COLO668 (cell line): ENCODE results near the gene APRT.
A peak's percentile ranks its signal among the peaks of the same experiment; 100 is the strongest.
"Not testable (repeated sequence)": the region's sequence is repeated elsewhere in the genome, so short reads cannot be mapped to it uniquely, and the experiment has no call there.

ENCODE experiments used
- DNase-seq: peaks from one replicate; lab custom pipeline; 2025; ENCODE audit not compliant: unreplicated experiment; lab: John Stamatoyannopoulos, UW

Gene APRT

DNA sequence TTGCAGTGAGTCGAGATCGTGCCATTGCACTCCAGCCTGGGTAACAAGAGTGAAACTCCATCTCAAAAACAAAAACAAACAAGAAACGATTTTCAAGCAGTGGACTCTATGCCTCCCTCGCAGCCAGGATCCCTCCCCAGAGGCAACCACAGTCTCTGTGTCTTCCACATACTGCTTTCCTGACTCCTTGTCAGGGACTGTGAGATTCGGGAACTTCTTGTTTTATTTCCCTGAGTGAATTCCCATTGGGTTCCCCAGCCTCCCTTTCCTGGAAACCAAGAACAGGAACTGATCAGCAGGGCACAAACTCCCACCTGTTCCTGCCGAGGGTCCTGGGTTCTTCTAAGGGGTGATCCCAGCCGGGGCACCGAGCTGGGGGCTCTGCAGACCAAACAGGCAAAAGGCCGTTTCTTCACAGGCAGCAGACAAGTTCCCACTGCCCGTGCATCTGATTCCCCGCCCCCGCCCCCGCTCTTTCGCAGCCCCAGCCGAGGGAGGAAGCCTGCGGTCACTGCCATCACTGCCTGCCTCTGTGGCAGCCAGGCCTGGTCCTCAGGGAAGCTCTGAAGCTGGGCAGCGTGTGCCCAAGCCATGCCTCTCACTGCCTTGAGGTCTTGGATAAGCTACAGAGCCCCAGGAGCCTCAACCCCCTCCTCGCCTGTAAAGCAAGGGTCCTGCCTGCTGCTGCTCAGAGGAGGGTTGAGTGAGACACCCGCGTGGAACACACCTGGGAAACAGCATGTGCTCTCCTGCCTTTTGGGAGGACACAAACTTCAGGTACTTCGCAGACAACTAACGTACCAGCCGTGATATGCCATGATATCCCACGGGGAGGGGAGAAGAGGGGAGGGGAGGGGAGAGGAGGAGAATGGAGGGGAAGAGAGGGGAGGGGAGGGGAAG is 21.2 kb downstream of the APRT start:
- peak; percentile 41 for DNase-seq

DNA sequence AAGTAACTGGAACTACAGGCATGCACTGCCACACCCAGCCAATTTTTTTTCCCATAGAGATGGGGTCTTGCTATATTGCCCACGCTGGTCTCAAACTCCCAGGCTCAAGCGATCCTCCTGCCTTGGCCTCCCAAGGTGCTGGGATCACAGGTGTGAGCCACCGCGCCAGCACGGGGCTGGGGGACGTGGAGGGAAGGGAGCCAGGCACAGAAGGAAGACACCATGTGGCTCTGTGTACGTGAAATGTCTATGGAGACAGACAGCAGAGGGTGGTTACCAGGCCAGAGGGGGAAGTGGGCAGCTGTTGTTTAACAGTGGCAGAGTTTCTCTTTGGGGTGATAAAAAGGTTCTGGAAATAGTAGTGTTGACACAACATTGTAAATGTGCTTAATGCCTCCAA is 22.1 kb downstream of the APRT start:
- no peak for DNase-seq

- DNase-seq, result not testable (repeated sequence)
These were observed 23.0 kb downstream of the APRT start for GRCh38 chr16:88788749-88789148.

- no peak for DNase-seq
These were observed 24.0 kb downstream of the APRT start for GRCh38 chr16:88787579-88788314.

- peak; percentile 66 for DNase-seq
These were observed 26.4 kb downstream of the APRT start, which contains the start of gene PIEZO1 for GRCh38 chr16:88785106-88785924. TSS of gene PIEZO1 (minus strand) at chr16:88785220. CDS start at chr16:88784964, 256 bp downstream.

GRCh38 chr16:88784856-88785105 is 26.9 kb downstream of the APRT start:
- no peak for DNase-seq

- peak; percentile 39 for DNase-seq
These were observed 27.5 kb downstream of the APRT start for GRCh38 chr16:88784074-88784855.

DNA sequence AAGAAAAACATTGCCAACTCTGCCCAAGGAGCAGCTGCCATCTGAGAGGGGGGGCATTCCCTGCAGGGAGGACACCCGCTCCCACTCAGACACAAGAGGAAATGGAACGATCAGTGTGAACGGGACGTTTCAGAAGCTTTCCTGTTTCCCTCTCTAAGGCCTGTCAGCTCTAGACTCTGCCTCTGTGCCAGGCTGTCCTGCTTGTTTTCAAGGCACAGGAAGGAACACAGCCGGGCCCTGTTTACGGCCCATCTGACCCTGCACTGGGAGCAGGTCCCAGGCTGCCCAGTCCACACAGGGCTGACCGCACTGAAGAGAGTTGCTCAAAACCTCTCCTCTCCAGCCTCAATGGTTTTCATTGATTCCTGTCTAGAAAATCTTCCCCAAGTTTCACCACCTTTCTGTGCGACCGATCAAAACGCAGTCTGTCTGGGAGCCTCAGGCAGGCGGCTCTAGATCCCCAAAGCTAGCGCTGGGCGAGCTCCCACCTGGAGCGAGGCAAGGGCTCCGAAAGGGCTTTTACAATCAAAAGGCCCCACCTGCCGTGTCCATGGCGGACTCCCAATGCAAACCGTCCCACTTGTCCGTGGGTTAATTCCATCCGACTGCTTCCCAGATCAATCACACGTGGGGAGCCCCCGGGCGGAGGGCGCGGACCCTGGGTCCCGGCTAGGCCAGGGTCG is 28.2 kb downstream of the APRT start:
- DNase-seq, result no peak

DNA sequence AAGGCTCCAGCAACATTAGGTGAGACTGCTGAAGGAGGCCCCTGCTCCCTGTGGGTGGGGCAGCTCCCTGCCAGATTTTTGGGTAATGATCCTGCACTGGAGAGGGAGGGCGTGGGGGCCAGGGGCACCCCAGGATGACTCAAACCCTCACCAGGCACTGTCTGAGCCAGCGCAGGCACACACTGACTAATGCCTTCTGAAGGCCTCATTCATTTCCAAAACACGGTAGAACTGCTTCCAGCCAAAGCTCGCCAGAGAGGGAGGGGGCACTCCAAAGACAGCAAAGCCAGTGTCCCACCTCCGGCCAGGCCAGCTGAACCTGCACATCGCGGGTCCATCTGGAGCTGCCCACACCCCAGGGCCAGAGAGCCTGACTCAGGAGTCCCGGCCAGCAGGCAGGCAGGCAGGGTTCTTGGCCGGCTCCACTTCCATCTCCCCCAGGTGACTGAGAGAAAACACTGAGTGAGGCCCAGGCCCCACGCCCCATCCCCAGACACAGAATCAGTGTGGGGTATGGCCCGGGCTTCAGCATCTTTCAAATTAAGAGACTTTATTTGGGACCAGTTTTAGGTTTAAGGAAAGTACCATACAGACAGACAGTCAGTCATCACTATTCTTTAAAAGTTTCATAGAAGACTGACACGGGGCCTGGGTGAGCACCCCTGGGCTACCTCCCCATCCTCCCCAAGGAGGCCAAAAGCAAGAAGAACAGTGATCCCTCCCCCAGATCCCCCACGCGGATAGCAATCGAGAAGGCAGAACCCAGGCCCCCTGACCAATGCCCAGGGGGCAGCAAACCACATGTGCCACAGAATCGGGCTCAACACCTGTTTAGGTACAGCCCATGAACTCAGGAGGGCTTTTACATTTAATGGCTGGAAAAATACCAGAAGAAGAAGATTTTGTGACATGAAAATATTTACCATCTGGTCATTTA is 29.0 kb downstream of the APRT start:
- no peak for DNase-seq

DNA sequence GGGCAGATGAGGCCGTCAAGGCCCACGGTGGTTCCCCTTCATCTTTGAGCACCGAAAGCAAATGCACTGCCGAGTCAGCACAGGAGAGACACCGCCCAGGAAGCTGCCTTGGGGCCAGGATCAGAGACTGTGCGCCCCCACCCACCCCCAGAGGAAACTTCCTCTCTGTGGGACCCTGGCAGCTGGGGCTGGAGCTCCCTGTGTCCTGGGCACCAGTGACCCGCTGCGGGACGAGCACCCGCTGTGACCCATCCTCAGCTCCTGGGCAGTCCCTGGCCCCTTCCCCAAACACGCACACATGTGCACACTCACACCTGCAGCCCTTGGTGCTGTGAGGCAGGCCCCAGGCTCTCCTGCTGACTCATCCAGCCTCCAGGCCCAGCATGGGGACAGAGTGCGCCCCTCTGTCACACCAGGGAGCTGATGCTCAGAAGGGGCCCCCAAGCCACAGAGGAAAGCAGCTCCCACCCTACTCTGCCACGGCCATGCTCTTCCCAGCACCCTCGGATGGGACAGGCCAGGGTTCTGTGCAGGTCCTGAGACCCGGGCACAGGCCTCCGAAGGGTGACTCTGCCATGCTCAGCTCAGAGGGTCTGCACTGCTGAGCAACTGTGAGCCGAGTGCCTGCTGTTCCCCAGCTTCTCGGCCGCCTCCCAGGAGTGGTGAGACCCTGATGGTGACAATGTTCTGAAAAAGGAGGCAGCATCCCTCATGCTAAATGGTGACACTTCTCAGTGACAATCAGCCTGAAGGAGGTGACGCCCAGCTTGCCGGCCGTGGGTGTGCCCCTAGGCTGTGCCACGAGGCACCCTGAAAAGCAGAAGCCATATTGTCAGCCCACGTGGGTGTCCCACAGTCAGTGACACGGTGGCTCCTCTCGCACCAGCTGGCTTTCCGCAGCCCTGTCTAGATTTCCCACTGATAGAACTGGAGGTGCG is 30.3 kb downstream of the APRT start:
- no peak for DNase-seq

- no peak for DNase-seq
These were observed 31.3 kb downstream of the APRT start for GRCh38 chr16:88780142-88781062.

GRCh38 chr16:88779406-88780141 is 32.2 kb downstream of the APRT start:
- DNase-seq, result no peak

GRCh38 chr16:88778541-88779065 is 33.1 kb downstream of the APRT start:
- no peak for DNase-seq

DNA sequence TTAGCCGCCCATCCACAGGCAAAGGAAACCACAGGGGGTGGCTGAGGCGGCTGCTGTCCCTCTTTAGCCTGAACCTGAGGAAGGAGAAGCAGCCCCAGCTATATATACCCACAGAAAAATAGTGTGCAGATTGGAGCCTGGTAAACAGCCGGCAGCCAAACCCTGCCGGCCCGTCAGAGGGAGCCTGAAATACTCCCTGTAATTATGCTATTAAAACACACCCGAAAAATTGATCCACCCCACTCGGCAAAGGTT is 33.5 kb downstream of the APRT start:
- no peak for DNase-seq

- DNase-seq, result no peak
These were observed 34.1 kb downstream of the APRT start for GRCh38 chr16:88777471-88778270.

- DNase-seq, result no peak
These were observed 35.9 kb downstream of the APRT start for GRCh38 chr16:88775825-88776224.
